H1 (cell line): ENCODE measurements around the gene ABHD12. TPM values are rescaled to one million over a fixed set of nuclear protein-coding genes. Genes with fewer than 3 reads are reported as not detected.

ENCODE experiments used
- CTCF ChIA-PET: fragments of 300-600 bp; sonication (Branson Sonifier 250); formaldehyde crosslinking; loops from one replicate; lab custom pipeline; 2021; ENCODE audit not compliant: partially characterized antibody; lab: Charles Lee
- POLR2A ChIA-PET: fragments of 300-600 bp; sonication (Branson Sonifier 250); formaldehyde crosslinking; loops from one replicate; lab custom pipeline; 2021; ENCODE audit warnings: inconsistent platforms; ENCODE audit not compliant: partially characterized antibody; lab: Charles Lee
- DNase-seq, 2 experiments: peaks; one replicate each; pipeline versions ENCODE4 v3.0.0 to v3.0.0-alpha.2; 2010 to 2022; ENCODE audit warnings: low spot score in 2 of 2, low read depth in 1 of 2, mixed read lengths in 1 of 2
- FAIRE-seq: peaks from 2 replicates; lab custom pipeline; 2011; peaks lifted over from hg19 to GRCh38; lab: Jason Lieb, UNC
- H2AFZ ChIP-seq: 2 replicates; pipeline ENCODE4 v1.8.1; 2012; ENCODE audit warnings: low read length, inconsistent platforms
- H2AK5ac ChIP-seq: 2 replicates; pipeline ENCODE4 v1.6.1; 2013; ENCODE audit warnings: low read depth, low read length
- H2BK120ac ChIP-seq: replicated peaks from 2 replicates; pipeline ENCODE3; 2013; ENCODE audit warnings: low read depth, low read length, inconsistent platforms
- H2BK12ac ChIP-seq: 2 replicates; pipeline ENCODE4 v1.6.1; 2013; ENCODE audit warnings: low read depth, low read length
- H2BK15ac ChIP-seq: 2 replicates; pipeline ENCODE4 v1.6.1; 2013; ENCODE audit warnings: low read length
- H2BK20ac ChIP-seq: 2 replicates; pipeline ENCODE4 v1.6.1; 2013; ENCODE audit warnings: low read length
- H2BK5ac ChIP-seq: 2 replicates; pipeline ENCODE4 v1.6.1; 2013; ENCODE audit warnings: low read depth, low read length
- H3K14ac ChIP-seq: 2 replicates; pipeline ENCODE4 v1.6.1; 2013; ENCODE audit warnings: inconsistent platforms; ENCODE audit not compliant: insufficient read length
- H3K18ac ChIP-seq: 2 replicates; pipeline ENCODE4 v1.6.1; 2013; ENCODE audit warnings: low read length; ENCODE audit errors: extremely low read depth
- H3K23ac ChIP-seq: 2 replicates; pipeline ENCODE4 v1.6.1; 2013; ENCODE audit warnings: inconsistent platforms; ENCODE audit not compliant: insufficient read length
- H3K23me2 ChIP-seq: 2 replicates; pipeline ENCODE4 v1.6.1; 2013; ENCODE audit warnings: low read depth, low read length
- H3K27ac ChIP-seq: 2 replicates; pipeline ENCODE4 v1.6.1; 2011; ENCODE audit warnings: low read depth, low read length, inconsistent platforms
- H3K27me3 ChIP-seq, 4 experiments: replicated peaks in 1 of 4; 1 replicate in 1 of 4; 2 replicates in 3 of 4; pipeline versions ENCODE4 v1.6.1 to v1.8.1; 2011 to 2013; ENCODE audit warnings: low read length in 3 of 4, mild to moderate bottlenecking in 3 of 4, inconsistent platforms in 2 of 4, mixed read lengths in 2 of 4, moderate library complexity in 1 of 4; ENCODE audit not compliant: control insufficient read depth in 3 of 4, insufficient read depth in 3 of 4; ENCODE audit errors: extremely low read depth in 1 of 4
- H3K36me3 ChIP-seq, 4 experiments: 2 replicates each; pipeline versions ENCODE4 v1.6.1 to v1.8.1; 2011 to 2013; ENCODE audit warnings: mild to moderate bottlenecking in 4 of 4, low read length in 3 of 4, moderate library complexity in 2 of 4, control low read depth in 1 of 4, inconsistent platforms in 1 of 4; ENCODE audit not compliant: insufficient read depth in 4 of 4, control insufficient read depth in 2 of 4
- H3K4ac ChIP-seq: replicated peaks from 2 replicates; pipeline ENCODE3; 2013; ENCODE audit warnings: low read length, low read depth, mixed read lengths, inconsistent platforms; ENCODE audit not compliant: insufficient read length
- H3K4me1 ChIP-seq, 4 experiments: replicated peaks in 1 of 4; 1 replicate in 1 of 4; 2 replicates in 3 of 4; pipeline versions ENCODE4 v1.6.1 to v1.8.1; 2011 to 2013; ENCODE audit warnings: low read length in 3 of 4, inconsistent platforms in 2 of 4, mixed read lengths in 1 of 4; ENCODE audit not compliant: insufficient read depth in 4 of 4, control insufficient read depth in 3 of 4
- H3K4me2 ChIP-seq, 2 experiments: 2 replicates each; pipeline versions ENCODE4 v1.6.1 to v1.8.1; 2011 to 2013; ENCODE audit warnings: low read depth in 2 of 2, low read length in 2 of 2, control low read depth in 1 of 2, inconsistent platforms in 1 of 2, mild to moderate bottlenecking in 1 of 2; ENCODE audit not compliant: insufficient read depth in 1 of 2
- H3K4me3 ChIP-seq, 4 experiments: fragments of 200-600, 300-600 bp in 1 of 4; sonication (generic), shearing (Covaris generic), sonication (Bioruptor Twin) in 1 of 4; 2 replicates each; pipeline versions ENCODE4 v1.5.1 to v1.8.1; 2011 to 2016; ENCODE audit warnings: low read length in 4 of 4, low read depth in 3 of 4, control low read depth in 2 of 4, inconsistent platforms in 2 of 4, mild to moderate bottlenecking in 2 of 4, mixed read lengths in 1 of 4, moderate library complexity in 1 of 4; ENCODE audit not compliant: insufficient read depth in 2 of 4; ENCODE audit errors: extremely low read depth in 1 of 4
- H3K56ac ChIP-seq: replicated peaks from 2 replicates; pipeline ENCODE3; 2013; ENCODE audit warnings: low read depth, mild to moderate bottlenecking, mixed read lengths, low read length, inconsistent platforms; ENCODE audit not compliant: insufficient read length
- H3K79me1 ChIP-seq: 2 replicates; pipeline ENCODE4 v1.6.1; 2013; ENCODE audit warnings: low read depth, low read length, control low read depth
- H3K79me2 ChIP-seq, 2 experiments: 2 replicates each; pipeline versions ENCODE4 v1.6.1 to v1.8.1; 2012 to 2013; ENCODE audit warnings: low read length in 2 of 2, mild to moderate bottlenecking in 2 of 2, inconsistent platforms in 1 of 2; ENCODE audit not compliant: insufficient read depth in 2 of 2, control insufficient read depth in 1 of 2
- H3K9ac ChIP-seq, 4 experiments: replicated peaks in 1 of 4; 1 replicate in 1 of 4; 2 replicates in 3 of 4; pipeline versions ENCODE4 v1.6.1 to v1.8.1; 2011 to 2013; ENCODE audit warnings: low read depth in 3 of 4, low read length in 3 of 4, control low read depth in 2 of 4, mild to moderate bottlenecking in 2 of 4, moderate library complexity in 2 of 4, inconsistent platforms in 1 of 4; ENCODE audit errors: extremely low read depth in 1 of 4
- H3K9me3 ChIP-seq, 2 experiments: 2 replicates each; pipeline versions ENCODE4 v1.6.1 to v1.8.1; 2012 to 2013; ENCODE audit warnings: mild to moderate bottlenecking in 2 of 2, moderate library complexity in 2 of 2, control low read depth in 1 of 2, inconsistent platforms in 1 of 2, low read depth in 1 of 2, low read length in 1 of 2, mixed read lengths in 1 of 2; ENCODE audit not compliant: insufficient read depth in 2 of 2
- H4K20me1 ChIP-seq, 2 experiments: replicated peaks in 1 of 2; 2 replicates each; pipeline versions ENCODE3 to v1.8.1; 2011 to 2013; ENCODE audit warnings: inconsistent platforms in 2 of 2, low read length in 2 of 2, mild to moderate bottlenecking in 1 of 2; ENCODE audit not compliant: insufficient read depth in 2 of 2, control insufficient read depth in 1 of 2
- H4K5ac ChIP-seq: 2 replicates; pipeline ENCODE4 v1.6.1; 2013; ENCODE audit warnings: low read length, low read depth, mixed read lengths, inconsistent platforms; ENCODE audit not compliant: insufficient read length
- H4K8ac ChIP-seq: 2 replicates; pipeline ENCODE4 v1.8.0; 2013; ENCODE audit warnings: mild to moderate bottlenecking, moderate library complexity, low read length, inconsistent platforms; ENCODE audit not compliant: insufficient read depth; ENCODE audit errors: extremely low read depth
- H4K91ac ChIP-seq: replicated peaks from 2 replicates; pipeline ENCODE3; 2013; ENCODE audit warnings: low read length, mixed read lengths, inconsistent platforms; ENCODE audit not compliant: insufficient read length
- CBX8 ChIP-seq: fragments of 300-800, 300-1000 bp; sonication (generic); IDR thresholded peaks from 2 replicates; pipeline ENCODE4 v1.7.1; 2016; ENCODE audit warnings: low read depth, low read length, borderline replicate concordance
- CEBPB ChIP-seq: IDR thresholded peaks from 2 replicates; pipeline ENCODE4 v1.6.1; 2012; ENCODE audit warnings: low read depth, low read length
- CHD1 ChIP-seq: IDR thresholded peaks from 2 replicates; pipeline ENCODE4 v1.6.1; 2012; ENCODE audit warnings: low read depth, low read length, improper control_type of control experiment
- CTBP2 ChIP-seq: IDR thresholded peaks from 2 replicates; pipeline ENCODE4 v1.7.0; 2011; ENCODE audit warnings: borderline replicate concordance, mild to moderate bottlenecking, moderate library complexity, mixed read lengths, low read length; ENCODE audit not compliant: insufficient read depth, insufficient read length
- E2F6 ChIP-seq: IDR thresholded peaks from 2 replicates; pipeline ENCODE4 v1.6.1; 2012; ENCODE audit warnings: inconsistent platforms
- MAX ChIP-seq: IDR thresholded peaks from 2 replicates; pipeline ENCODE4 v1.6.1; 2012; ENCODE audit warnings: inconsistent platforms
- NANOG ChIP-seq: IDR thresholded peaks from 2 replicates; pipeline ENCODE4 v1.6.1; 2011; ENCODE audit warnings: low read length, low read depth, mild to moderate bottlenecking, inconsistent platforms; ENCODE audit not compliant: insufficient read depth, poor library complexity, severe bottlenecking
- SIRT6 ChIP-seq: IDR thresholded peaks from one replicate; pipeline ENCODE4 v1.7.1; 2012; ENCODE audit warnings: low read length, inconsistent platforms
- SRF ChIP-seq: IDR thresholded peaks from 2 replicates; pipeline ENCODE4 v1.6.1; 2011; ENCODE audit warnings: mild to moderate bottlenecking, low read depth, low read length, moderate library complexity
- WGBS, 2 experiments: shearing (Covaris generic) in 1 of 2; methylation state at CpG; one replicate each; pipeline versions ENCODE4 v1.1.6 to v1.1.7; 2013 to 2015; ENCODE audit warnings: low lambda C conversion rate in 2 of 2, mixed read lengths in 2 of 2, inconsistent platforms in 1 of 2, low coverage in 1 of 2, missing lambda C conversion rate in 1 of 2; ENCODE audit not compliant: insufficient replicate concordance in 2 of 2, insufficient coverage in 1 of 2, insufficient read length in 1 of 2; ENCODE audit errors: extremely low coverage in 1 of 2, missing lambda C conversion rate in 1 of 2; 5-methylcytosine and 5-hydroxymethylcytosine counted together
- polyA plus RNA-seq, 7 experiments: library from polyadenylated mRNA; depleted of rRNA in 3 of 7; stranded (reverse) in 5 of 7; unstranded in 2 of 7; fragments of >200 nt in 5 of 7; fragments of 200-250 nt in 2 of 7; gene quantifications; 1 replicate in 5 of 7; 2 replicates in 1 of 7; 4 replicates in 1 of 7; pipeline versions ENCODE4 v1.2.1 to v1.2.3, GENCODE V29; 2011 to 2013; ENCODE audit warnings: missing spikeins in 2 of 7, mixed read lengths in 2 of 7
- total RNA-seq: library from RNA; stranded (reverse); fragmentation: NEBNext Ultra II Directional; extraction: Animal tissue kit (Norgen Biotek cat#: 25700); gene quantifications from 2 replicates; pipeline ENCODE4 v1.2.1, GENCODE V29; 2021

The ABHD12 gene
- total and polyA plus RNA-seq, 2 of the 8 experiments (the other 6 are each of a cell fraction or from before 2014, with no cell fraction given) = 31.3 to 59.5 TPM

- Histone ChIP-seq H3K4me3 (no peak overlapping the region), H3K23ac (no peak overlapping the region), H2BK15ac (no peak overlapping the region), H4K91ac (no peak overlapping the region), H3K9ac (no peak overlapping the region), H2AFZ (no peak overlapping the region), H3K27ac (no peak overlapping the region), H3K79me2 (no peaks in the 10 kb centered on the region), H4K5ac (no peak overlapping the region), H4K8ac (no peak overlapping the region), H3K4ac (no peak overlapping the region), H4K20me1 (peaks cover 4 to 5% of the 10 kb centered on the region in 2 experiments), H3K14ac (no peak overlapping the region), H3K27me3 (no peaks in the 10 kb centered on the region), H3K56ac (no peak overlapping the region), H2AK5ac (no peak overlapping the region), H2BK5ac (no peak overlapping the region; the same call in 1 of the 2 replicates), H3K9me3 (no peaks in the 10 kb centered on the region), H3K79me1 (no peaks in the 10 kb centered on the region; the same call in 1 of the 2 replicates), H3K23me2 (no peaks in the 10 kb centered on the region), H3K18ac (no peak overlapping the region), H3K4me2 (no peak overlapping the region), H3K36me3 (peaks cover 5 to 31% (median 19%) of the 10 kb centered on the region in 4 experiments; a peak in 7 of 8 replicates), H2BK12ac (no peak overlapping the region), H2BK20ac (no peak overlapping the region), H2BK120ac (no peak overlapping the region), H3K4me1 (no peaks in the 10 kb centered on the region)
- FAIRE-seq (no peak), DNase-seq (peak in 1 of 2 experiments; percentile 42)
- WGBS, 2 experiments = 89% methylated on average over 20 of the region's 20 CpGs; no CpG with 5 or more reads in 1 of the 2 experiments
- ChIA-PET CTCF (interaction anchor here (1.2 to 5.1 kb wide), 4 partner anchors 12 to 20 kb away, joined by 3 to 30 read pairs (median 4); no protein-coding TSS in a partner anchor), POLR2A (no interaction called here)
- TF ChIP-seq SIRT6 (no peak), NANOG (no peak), CTBP2 (no peak), CEBPB (no peak), SRF (no peak), MAX (no peak), E2F6 (no peak), CBX8 (no peak), CHD1 (no peak)
These were observed 114.7 kb downstream of the ABHD12 start for GRCh38 chr20:25275813-25276532.
